Activated CD4-positive, alpha-beta T cell treated with anti-CD3 and anti-CD28 coated beads, Interleukin-2, amount 50 U/mL, for 4 hours (primary cell): ENCODE results near the gene STRBP.

Experiments
- DNase-seq, 2 experiments: peaks; one replicate each; pipeline ENCODE4 v3.0.0-alpha.2; 2020

STRBP gene

DNA sequence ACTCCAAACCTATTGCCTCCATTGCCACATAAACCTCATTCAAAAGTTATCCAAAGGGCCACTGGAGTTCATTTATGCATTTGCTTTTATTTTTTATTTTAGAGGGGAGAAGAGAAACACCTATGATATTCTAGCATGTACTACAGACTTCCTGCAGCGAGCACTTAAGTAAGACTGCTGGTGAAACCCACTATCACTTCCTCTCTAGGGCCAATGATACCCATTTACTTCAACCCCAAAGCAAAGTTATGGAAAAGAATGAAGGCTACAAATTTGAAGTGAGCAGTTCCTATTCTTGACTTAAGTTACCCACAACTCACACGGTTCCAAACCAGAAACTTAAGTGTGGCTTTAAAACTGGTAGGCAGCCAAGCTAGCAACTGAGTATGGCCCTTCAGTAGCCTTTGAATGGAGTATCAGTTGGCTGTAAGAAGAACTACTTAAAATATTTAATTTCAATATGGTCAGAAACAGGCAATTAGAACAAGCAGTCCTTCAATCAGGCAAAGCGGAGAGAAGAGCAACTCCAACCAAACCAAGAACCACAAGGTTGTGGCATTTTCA lies 140.8 kb downstream of the STRBP start:
- DNase-seq, result no peak

DNA sequence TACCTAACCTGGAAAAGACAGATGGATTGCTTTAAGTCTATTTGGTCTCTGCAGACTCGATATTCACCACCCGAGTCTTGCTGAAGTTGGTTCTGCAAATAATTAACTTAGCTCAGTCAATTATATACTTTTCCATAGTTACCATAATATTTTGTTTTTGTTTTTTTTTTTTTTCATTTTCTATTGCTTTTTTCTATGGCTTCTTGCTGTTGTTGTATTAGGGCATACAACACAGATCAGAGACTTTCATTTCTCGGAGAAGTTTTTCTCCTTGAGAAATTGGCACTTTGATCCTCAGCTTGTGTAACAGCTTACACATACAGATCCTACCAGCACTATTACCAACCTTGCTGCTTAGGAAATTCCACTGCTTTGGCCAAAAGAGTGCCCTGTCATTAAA lies 146.9 kb downstream of the STRBP start:
- no peak for DNase-seq

DNA sequence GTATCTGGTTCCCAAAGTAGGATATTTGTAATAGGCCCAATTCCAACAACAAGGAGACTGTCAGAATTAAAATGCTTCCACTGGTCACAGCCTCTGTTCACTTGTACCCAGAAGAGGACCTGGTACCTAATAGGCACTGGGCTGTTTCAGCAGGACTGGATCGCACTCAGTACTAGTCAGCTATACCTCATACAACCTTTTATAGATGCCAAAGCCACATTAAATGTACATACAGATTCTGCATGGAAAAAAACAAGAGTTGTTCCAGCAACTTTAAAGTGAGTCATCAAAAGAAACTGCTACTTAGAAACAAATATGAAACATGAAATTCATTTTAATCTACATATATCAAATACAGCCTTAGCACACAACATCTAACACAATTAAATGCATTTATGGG lies 147.4 kb downstream of the STRBP start:
- no peak for DNase-seq

- DNase-seq, result no peak
These were observed 148.3 kb downstream of the STRBP start for GRCh38 chr9:123120131-123120530.

DNA sequence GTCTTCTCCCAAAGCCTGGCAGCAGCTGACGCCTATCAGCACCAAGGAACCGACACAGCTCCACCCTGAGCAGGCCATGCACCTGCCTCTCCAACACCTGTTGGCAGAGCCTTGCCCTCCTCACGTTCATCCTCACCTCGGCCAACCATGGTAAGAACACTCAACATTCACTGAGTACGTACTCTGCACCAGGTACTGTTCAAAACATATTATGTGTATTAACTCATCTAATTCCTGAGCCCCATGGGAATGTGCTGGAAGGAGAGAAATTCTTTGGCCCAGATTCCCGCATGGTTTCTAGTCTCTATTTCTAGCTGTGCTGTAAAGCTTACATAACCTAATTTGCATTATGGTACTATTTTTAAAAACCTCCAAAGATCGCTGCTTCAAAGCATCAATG lies 148.8 kb downstream of the STRBP start:
- no peak for DNase-seq

DNA sequence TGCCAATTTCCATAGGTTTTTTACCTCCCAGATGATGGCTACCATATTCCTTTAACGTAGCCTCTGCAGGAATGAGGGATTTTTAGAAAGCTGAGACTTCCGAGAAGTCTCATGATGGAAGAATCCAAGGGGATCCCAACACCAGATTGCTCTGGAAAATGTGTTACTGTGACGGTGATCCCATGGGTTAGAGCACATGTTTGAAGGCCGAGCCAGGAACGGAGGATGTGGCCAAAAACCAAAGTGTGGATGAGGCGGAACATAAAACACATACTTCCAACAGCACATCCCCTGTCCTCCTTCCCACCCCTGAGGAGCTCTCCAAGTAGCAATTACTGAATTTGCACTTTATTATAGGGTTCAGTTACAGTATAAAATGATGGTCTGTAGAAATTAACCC lies 152.3 kb downstream of the STRBP start:
- no peak for DNase-seq

GRCh38 chr9:123115146-123115913 lies 153.1 kb downstream of the STRBP start:
- DNase-seq, result no peak

DNA sequence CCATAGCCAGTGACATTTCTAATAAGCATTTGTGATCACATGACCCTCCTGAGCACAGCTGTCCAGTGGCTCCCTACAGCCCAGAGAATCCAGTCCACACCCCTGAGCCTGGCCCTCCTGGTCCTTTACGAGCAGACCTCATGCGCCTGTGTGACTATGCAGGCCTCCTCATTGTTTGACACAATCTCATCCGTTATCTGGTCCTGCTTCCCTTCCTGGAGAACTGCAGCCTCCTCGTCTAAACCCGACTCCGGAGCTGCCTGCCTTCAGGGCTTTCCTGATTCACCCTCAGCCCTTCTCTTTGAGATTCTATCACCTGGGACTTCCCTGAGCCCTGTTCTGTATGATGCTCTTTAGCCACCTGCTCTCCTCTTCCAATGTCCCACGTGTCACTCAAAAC lies 155.2 kb downstream of the STRBP start:
- no peak for DNase-seq

GRCh38 chr9:123112015-123112975 lies 156.1 kb downstream of the STRBP start:
- DNase-seq, result no peak

GRCh38 chr9:123111427-123112014 lies 156.9 kb downstream of the STRBP start:
- DNase-seq, result no peak

DNA sequence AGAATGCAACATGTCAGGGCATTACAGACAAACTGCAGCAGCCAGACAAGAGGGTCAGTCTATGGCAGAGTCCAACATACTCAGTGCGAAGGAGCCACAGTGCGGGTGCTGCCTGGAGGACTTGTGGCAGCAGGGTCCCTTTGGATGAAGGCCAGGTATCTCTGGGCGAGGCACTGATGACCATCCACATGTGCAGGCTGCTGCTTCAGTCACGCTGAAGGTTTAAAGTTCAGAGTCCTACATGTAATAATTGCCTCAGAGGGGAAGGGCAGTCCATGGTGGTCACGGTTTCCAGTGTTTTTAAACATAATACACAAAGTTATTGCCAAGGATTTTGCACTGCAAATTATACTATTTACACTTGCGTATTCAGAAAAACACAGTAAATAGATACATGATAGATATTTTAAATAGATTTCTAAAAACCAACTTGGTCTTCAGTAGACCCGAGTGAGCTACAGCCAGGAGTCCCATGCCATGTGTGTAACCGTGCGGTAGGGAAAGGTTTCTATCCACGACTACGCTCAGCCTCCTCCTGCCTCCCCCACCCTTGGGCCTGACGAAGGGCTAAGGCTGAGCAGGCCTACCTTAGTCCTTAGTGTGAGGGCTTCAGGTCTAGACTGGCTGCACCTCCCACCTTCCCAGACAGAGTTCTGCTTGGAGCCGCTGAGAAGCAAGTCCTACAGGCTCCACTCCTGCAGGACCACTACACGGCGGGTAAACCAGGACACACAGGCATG lies 158.7 kb downstream of the STRBP start:
- no peak for DNase-seq

DNA sequence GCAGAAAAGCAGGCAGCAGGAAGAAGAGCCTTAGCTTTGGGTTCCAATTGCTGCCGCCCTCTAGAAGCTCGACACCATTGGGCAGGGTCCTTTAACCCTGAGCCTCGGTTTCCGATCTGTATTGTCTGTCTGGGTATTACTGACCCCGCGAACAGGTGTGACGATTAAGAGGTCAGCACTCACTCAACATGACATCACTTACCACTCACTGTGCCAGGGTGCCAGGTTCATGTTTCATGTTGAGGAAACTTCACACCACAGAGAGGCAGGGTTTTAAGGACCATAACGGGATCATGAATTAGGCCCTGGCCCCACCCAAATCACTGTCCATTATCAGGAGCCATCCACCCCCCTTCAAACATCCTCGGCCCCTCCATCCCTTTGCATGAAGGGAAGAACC lies 159.4 kb downstream of the STRBP start:
- no peak for DNase-seq

DNA sequence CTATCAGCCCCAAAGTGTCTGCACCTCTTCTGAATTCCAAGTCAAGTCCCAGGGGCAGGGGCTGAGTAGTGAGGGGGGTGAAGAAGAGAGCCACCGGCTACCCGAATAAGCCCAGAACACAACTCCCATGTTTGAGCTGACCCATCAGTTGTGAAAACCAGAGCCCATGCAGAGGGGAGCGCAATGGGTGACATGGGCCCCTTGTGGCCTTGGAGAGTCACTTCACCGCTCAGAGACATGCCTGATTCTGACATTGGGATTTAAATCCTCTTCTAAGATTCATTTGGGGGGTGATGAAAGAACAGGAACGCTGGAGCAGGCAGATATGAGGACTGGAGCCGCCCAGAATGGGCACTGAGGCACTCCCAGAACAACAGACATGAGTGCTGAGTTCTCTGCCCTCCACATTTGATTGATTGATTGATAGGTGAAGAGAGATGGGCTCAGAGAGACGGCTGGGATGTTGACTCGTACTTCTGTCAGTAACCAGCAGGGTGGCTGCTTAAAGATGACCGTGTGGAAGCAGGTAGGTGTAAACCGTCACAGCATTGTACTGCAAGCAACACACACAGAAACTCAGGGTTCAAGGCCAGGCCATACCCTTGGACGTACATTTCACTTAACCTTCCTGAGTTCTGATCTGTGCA lies 160.6 kb downstream of the STRBP start:
- no peak for DNase-seq

- DNase-seq, result no peak
These were observed 162.9 kb downstream of the STRBP start for GRCh38 chr9:123105490-123105889.

DNA sequence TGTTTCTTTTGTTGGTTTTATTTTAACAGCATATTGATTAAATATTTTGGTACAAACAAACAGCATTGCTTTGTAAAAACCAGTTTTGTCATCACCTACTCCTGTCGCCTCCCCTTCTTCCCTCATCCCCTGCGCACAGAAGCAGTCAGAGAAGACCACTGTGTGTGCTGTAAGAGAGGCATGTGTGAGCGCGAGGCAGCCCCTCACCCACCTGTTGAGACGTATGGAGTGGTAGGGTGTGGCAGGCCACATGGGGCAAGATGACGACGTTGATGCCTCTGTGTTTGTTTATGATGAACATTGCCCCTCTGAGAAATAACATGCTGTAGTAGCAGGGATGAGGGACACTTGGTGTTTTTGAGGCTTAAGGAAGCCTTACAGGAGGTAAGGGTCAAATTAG lies 163.6 kb downstream of the STRBP start:
- DNase-seq, result no peak

GRCh38 chr9:123102375-123103113 lies 165.8 kb downstream of the STRBP start:
- no peak for DNase-seq

DNA sequence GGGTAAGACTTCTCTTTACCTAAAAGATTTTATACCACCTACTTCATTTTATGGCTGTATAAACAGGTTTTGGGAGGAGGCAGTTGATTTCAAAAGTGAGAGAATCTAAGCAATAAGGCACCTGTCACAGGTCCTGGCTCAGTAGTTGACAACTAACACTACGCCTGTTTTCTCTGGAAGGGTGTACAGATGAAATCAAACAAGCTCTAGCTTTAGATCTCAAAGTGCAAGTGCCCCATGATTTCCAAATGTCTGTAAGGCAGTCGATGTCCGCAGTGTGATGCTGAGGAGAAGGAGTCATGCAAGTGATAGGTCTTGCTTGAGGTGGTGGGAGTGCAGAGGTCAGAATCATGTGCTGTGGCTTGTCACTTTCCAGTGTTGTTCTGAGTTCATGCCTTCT lies 168.8 kb downstream of the STRBP start:
- no peak for DNase-seq

- DNase-seq, result no peak
These were observed 169.3 kb downstream of the STRBP start for GRCh38 chr9:123099042-123099441.

DNA sequence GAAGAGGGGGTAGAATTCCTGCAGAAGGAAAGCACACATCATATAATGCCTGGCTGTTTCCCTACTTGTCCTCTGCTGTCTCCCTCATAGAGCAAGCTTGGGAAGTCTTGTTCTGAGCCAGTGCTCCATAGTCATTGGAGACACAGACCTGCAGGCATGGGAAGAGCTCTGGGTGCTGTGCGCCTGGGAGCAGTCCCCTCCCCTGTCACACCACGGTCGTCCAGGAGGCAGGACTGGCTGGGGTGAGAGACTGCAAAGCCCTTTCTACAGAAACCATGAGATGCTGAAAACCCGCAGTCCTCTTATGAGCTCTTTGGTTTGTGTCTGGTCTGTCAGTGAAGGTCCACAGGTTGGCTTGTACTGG lies 170.3 kb downstream of the STRBP start:
- DNase-seq, result no peak

GRCh38 chr9:123097430-123098095 lies 170.8 kb downstream of the STRBP start:
- no peak for DNase-seq

- no peak for DNase-seq
These were observed 171.4 kb downstream of the STRBP start for GRCh38 chr9:123096987-123097386.
